Activated T-cell treated with anti-CD3 and anti-CD28 coated beads, Interleukin-2, amount 50 U/mL, for 4 hours (primary cell): ENCODE results near the gene KRTAP12-3. TPM values are rescaled to one million over a fixed set of nuclear protein-coding genes. Genes with fewer than 3 reads are reported as not detected.
"Not testable (repeated sequence)": the region's sequence is repeated elsewhere in the genome, so short reads cannot be mapped to it uniquely, and the experiment has no call there.

Source experiments
- ATAC-seq, 2 donors: fragments of 200-7000 bp; cut with Tn5 transposase; one replicate each; pipeline ENCODE4 v1.10.0; 2021
- DNase-seq: peaks from one replicate; pipeline ENCODE4 v3.0.0-alpha.2; 2020
- H3K27me3 Mint-ChIP-seq: one replicate; pipeline ENCODE4 v1.8.0; 2021; ENCODE audit warnings: low read depth, mixed read lengths
- H3K36me3 Mint-ChIP-seq: one replicate; pipeline ENCODE4 v1.8.0; 2022; ENCODE audit warnings: mixed read lengths; ENCODE audit not compliant: insufficient read depth
- H3K4me1 Mint-ChIP-seq: one replicate; pipeline ENCODE4 v1.8.0; 2021; ENCODE audit warnings: low read depth, mixed read lengths
- H3K4me3 Mint-ChIP-seq: one replicate; pipeline ENCODE4 v1.8.0; 2021; ENCODE audit warnings: mild to moderate bottlenecking, moderate library complexity, mixed read lengths
- H3K9me3 Mint-ChIP-seq: one replicate; pipeline ENCODE4 v1.8.0; 2021; ENCODE audit warnings: mixed read lengths
- total RNA-seq, 3 donors: library from RNA; stranded (reverse); gene quantifications; one replicate each; pipeline ENCODE4 v1.2.1, GENCODE V29; 2021

Gene KRTAP12-3
- total RNA-seq, 3 donors from 2014 or later, result not detected

- Mint-ChIP-seq H3K36me3 (no peaks in the 10 kb centered on the region), H3K9me3 (peaks cover 2% of the 10 kb centered on the region), H3K4me1 (peaks cover 23% of the 10 kb centered on the region), H3K27me3 (no peaks in the 10 kb centered on the region), H3K4me3 (no peak overlapping the region)
- ATAC-seq (no peak), DNase-seq (no peak)
These were observed 6.6 kb upstream of the KRTAP12-3 start for GRCh38 chr21:44650973-44651675.

GRCh38 chr21:44653123-44653522 is 4.6 kb upstream of the KRTAP12-3 start:
- no peak overlapping the region for H3K4me3 Mint-ChIP-seq
- no peaks in the 10 kb centered on the region for H3K27me3 Mint-ChIP-seq
- H3K9me3 Mint-ChIP-seq, result peaks cover 14% of the 10 kb centered on the region
- DNase-seq, result no peak
- peaks cover 43% of the 10 kb centered on the region for H3K4me1 Mint-ChIP-seq
- H3K36me3 Mint-ChIP-seq, result no peaks in the 10 kb centered on the region
- ATAC-seq, result no peak

GRCh38 chr21:44653656-44654575 is 3.8 kb upstream of the KRTAP12-3 start:
- Mint-ChIP-seq H3K36me3 (no peaks in the 10 kb centered on the region), H3K4me3 (no peak overlapping the region), H3K9me3 (peaks cover 14% of the 10 kb centered on the region), H3K27me3 (no peaks in the 10 kb centered on the region), H3K4me1 (peaks cover 51% of the 10 kb centered on the region)
- ATAC-seq (no peak), DNase-seq (no peak)

- ATAC-seq, result no peak
- H3K4me1 Mint-ChIP-seq, result peaks cover 59% of the 10 kb centered on the region
These were observed 3.1 kb upstream of the KRTAP12-3 start, which contains the start of gene KRTAP12-4 for GRCh38 chr21:44654576-44655175. TSS of gene KRTAP12-4 (minus strand) at chr21:44654659. CDS start at chr21:44654614, 45 bp downstream.

GRCh38 chr21:44656868-44657267 is 864 bp upstream of the KRTAP12-3 start:
- H3K36me3 Mint-ChIP-seq, result no peaks in the 10 kb centered on the region
- ATAC-seq (no peak), DNase-seq (no peak)
- no peaks in the 10 kb centered on the region for H3K27me3 Mint-ChIP-seq
- peaks cover 14% of the 10 kb centered on the region for H3K9me3 Mint-ChIP-seq
- no peak overlapping the region for H3K4me3 Mint-ChIP-seq
- peaks cover 62% of the 10 kb centered on the region for H3K4me1 Mint-ChIP-seq

More at GRCh38 chr21:44654576-44655175, 3.1 kb upstream of the KRTAP12-3 start, which contains the start of gene KRTAP12-4:
- H3K27me3 Mint-ChIP-seq, result no peaks in the 10 kb centered on the region
- no peak for DNase-seq
- no peaks in the 10 kb centered on the region for H3K36me3 Mint-ChIP-seq
- peaks cover 14% of the 10 kb centered on the region for H3K9me3 Mint-ChIP-seq
- no peak within 1 kb of the TSS for H3K4me3 Mint-ChIP-seq

- peaks cover 4% of the 10 kb centered on the region for H3K36me3 Mint-ChIP-seq
- no peaks in the 10 kb centered on the region for H3K27me3 Mint-ChIP-seq
- H3K9me3 Mint-ChIP-seq, result peaks cover 19% of the 10 kb centered on the region
- H3K4me3 Mint-ChIP-seq, result peak overlapping the region; percentile 51
- peaks cover 61% of the 10 kb centered on the region for H3K4me1 Mint-ChIP-seq
- no peak for ATAC-seq
- no peak for DNase-seq
These were observed 794 bp downstream of the KRTAP12-3 start for GRCh38 chr21:44658541-44658910.

GRCh38 chr21:44658913-44659595 is 1.3 kb downstream of the KRTAP12-3 start:
- Mint-ChIP-seq H3K27me3 (no peaks in the 10 kb centered on the region), H3K4me3 (peak overlapping the region; percentile 20), H3K36me3 (peaks cover 4% of the 10 kb centered on the region), H3K4me1 (peaks cover 55% of the 10 kb centered on the region), H3K9me3 (peaks cover 19% of the 10 kb centered on the region)
- DNase-seq, result no peak
- peak in 1 of 2 donors; percentile 16 for ATAC-seq

- H3K4me3 Mint-ChIP-seq, H3K36me3 Mint-ChIP-seq, H3K27me3 Mint-ChIP-seq, ATAC-seq, DNase-seq: not testable (repeated sequence)
- Mint-ChIP-seq H3K9me3 (peaks cover 13% of the 10 kb centered on the region), H3K4me1 (peaks cover 34% of the 10 kb centered on the region)
These were observed 3.8 kb downstream of the KRTAP12-3 start for GRCh38 chr21:44661567-44661966.

- H3K27me3 Mint-ChIP-seq, result no peaks in the 10 kb centered on the region
- DNase-seq (no peak), ATAC-seq (no peak)
- peaks cover 4% of the 10 kb centered on the region for H3K36me3 Mint-ChIP-seq
- H3K4me1 Mint-ChIP-seq, result peaks cover 3% of the 10 kb centered on the region
- no peak overlapping the region for H3K4me3 Mint-ChIP-seq
- H3K9me3 Mint-ChIP-seq, result peaks cover 12% of the 10 kb centered on the region
These were observed 7.0 kb downstream of the KRTAP12-3 start for GRCh38 chr21:44664691-44665090.

GRCh38 chr21:44666401-44667320 is 8.9 kb downstream of the KRTAP12-3 start, which contains the start of gene KRTAP12-2:
TSS of gene KRTAP12-2 (minus strand) at chr21:44666927. CDS start at chr21:44666886, 41 bp downstream.
- H3K9me3 Mint-ChIP-seq, result peaks cover 15% of the 10 kb centered on the region
- H3K4me1 Mint-ChIP-seq, result no peaks in the 10 kb centered on the region
- H3K27me3 Mint-ChIP-seq, result no peaks in the 10 kb centered on the region
- no peak for DNase-seq
- no peak within 1 kb of the TSS for H3K4me3 Mint-ChIP-seq
- H3K36me3 Mint-ChIP-seq, result peaks cover 4% of the 10 kb centered on the region
- ATAC-seq, result no peak

- no peaks in the 10 kb centered on the region for H3K4me1 Mint-ChIP-seq
- DNase-seq, result no peak
- H3K9me3 Mint-ChIP-seq, result peaks cover 15% of the 10 kb centered on the region
- H3K27me3 Mint-ChIP-seq, result no peaks in the 10 kb centered on the region
- H3K4me3 Mint-ChIP-seq, result no peak overlapping the region
- ATAC-seq, result no peak
- H3K36me3 Mint-ChIP-seq, result no peaks in the 10 kb centered on the region
These were observed 9.9 kb downstream of the KRTAP12-3 start for GRCh38 chr21:44667612-44668011.

GRCh38 chr21:44670642-44671432 is 13.1 kb downstream of the KRTAP12-3 start:
- no peak for DNase-seq
- Mint-ChIP-seq H3K4me3 (no peak overlapping the region), H3K27me3 (peaks cover 1% of the 10 kb centered on the region), H3K9me3 (peaks cover 23% of the 10 kb centered on the region), H3K36me3 (peaks cover 2% of the 10 kb centered on the region), H3K4me1 (peaks cover under 1% of the 10 kb centered on the region)
- ATAC-seq, result no peak
